ENCODE data around the gene ZBTB7C.
A peak's percentile ranks its signal among the peaks of the same experiment; 100 is the strongest.
"Not testable (repeated sequence)": the region's sequence is repeated elsewhere in the genome, so short reads cannot be mapped to it uniquely, and the experiment has no call there.

ZBTB7C gene

GRCh38 chr18:48445540-48445939 is 36.4 kb upstream of the ZBTB7C start:
- no peaks in the 10 kb centered on the region for H3K9me3 ChIP-seq (ENCODE audit: control insufficient read depth, low read length)
- H3K36me3 ChIP-seq (ENCODE audit: control insufficient read depth, insufficient read depth, low read length) = no peaks in the 10 kb centered on the region
- peak overlapping the region; percentile 54 for H2AFZ ChIP-seq
- no peaks in the 10 kb centered on the region for H3K4me1 ChIP-seq
- no peak overlapping the region for H3K9ac ChIP-seq
- H3K4me3 ChIP-seq (ENCODE audit: low read depth, low read length) = no peak overlapping the region
- H3K27me3 ChIP-seq (ENCODE audit: control insufficient read depth, insufficient read depth, low read length) = no peaks in the 10 kb centered on the region
- no peaks in the 10 kb centered on the region for H3K79me2 ChIP-seq
- peak; percentile 88 for TF ChIP-seq CTCF (IDR thresholded peaks at IDR 0.05)
- no peak overlapping the region for H3K27ac ChIP-seq
- no peak overlapping the region for H3K4me2 ChIP-seq (ENCODE audit: low read length)

DNA sequence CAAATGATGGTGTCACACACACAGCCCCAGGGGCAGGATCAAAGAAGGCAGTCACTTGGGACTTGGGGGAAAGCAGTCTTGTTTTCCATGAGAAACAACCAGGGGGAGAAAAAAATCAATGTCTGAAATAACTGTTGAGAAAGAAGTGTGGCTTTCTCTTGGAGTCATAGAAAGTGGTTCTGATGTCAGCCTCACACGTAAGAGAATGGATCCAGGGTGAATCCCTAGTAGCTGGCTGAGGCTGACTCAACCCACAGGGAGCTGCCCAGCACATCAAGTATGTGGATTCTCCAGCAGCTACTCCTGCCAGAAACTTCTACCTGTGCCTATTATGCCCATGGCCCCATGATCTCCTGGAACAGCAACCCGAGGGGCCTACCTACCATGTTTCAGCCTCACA is 33.6 kb upstream of the ZBTB7C start:
- H3K79me2 ChIP-seq = no peaks in the 10 kb centered on the region
- H3K4me1 ChIP-seq = no peaks in the 10 kb centered on the region
- TF ChIP-seq CTCF (IDR thresholded peaks at IDR 0.05) = no peak
- no peak overlapping the region for H3K9ac ChIP-seq
- H2AFZ ChIP-seq = no peak overlapping the region
- no peak overlapping the region for H3K4me3 ChIP-seq (ENCODE audit: low read depth, low read length)
- no peaks in the 10 kb centered on the region for H3K36me3 ChIP-seq (ENCODE audit: control insufficient read depth, insufficient read depth, low read length)
- H3K4me2 ChIP-seq (ENCODE audit: low read length) = no peak overlapping the region
- H3K27ac ChIP-seq = no peak overlapping the region
- no peaks in the 10 kb centered on the region for H3K9me3 ChIP-seq (ENCODE audit: control insufficient read depth, low read length)
- H3K27me3 ChIP-seq (ENCODE audit: control insufficient read depth, insufficient read depth, low read length) = no peaks in the 10 kb centered on the region

GRCh38 chr18:48441405-48441881 is 32.3 kb upstream of the ZBTB7C start:
- H2AFZ ChIP-seq = no peak overlapping the region
- no peaks in the 10 kb centered on the region for H3K79me2 ChIP-seq
- no peaks in the 10 kb centered on the region for H3K27me3 ChIP-seq (ENCODE audit: control insufficient read depth, insufficient read depth, low read length)
- H3K4me3 ChIP-seq (ENCODE audit: low read depth, low read length) = no peak overlapping the region
- H3K4me2 ChIP-seq (ENCODE audit: low read length) = no peak overlapping the region
- H3K36me3 ChIP-seq (ENCODE audit: control insufficient read depth, insufficient read depth, low read length) = no peaks in the 10 kb centered on the region
- no peak overlapping the region for H3K27ac ChIP-seq
- TF ChIP-seq CTCF (IDR thresholded peaks at IDR 0.05) = no peak
- no peaks in the 10 kb centered on the region for H3K4me1 ChIP-seq
- no peaks in the 10 kb centered on the region for H3K9me3 ChIP-seq (ENCODE audit: control insufficient read depth, low read length)
- no peak overlapping the region for H3K9ac ChIP-seq

- H2AFZ ChIP-seq = no peak overlapping the region
- H3K4me2 ChIP-seq (ENCODE audit: low read length) = no peak overlapping the region
- H3K36me3 ChIP-seq (ENCODE audit: control insufficient read depth, insufficient read depth, low read length) = no peaks in the 10 kb centered on the region
- H3K27me3 ChIP-seq (ENCODE audit: control insufficient read depth, insufficient read depth, low read length) = no peaks in the 10 kb centered on the region
- TF ChIP-seq CTCF (IDR thresholded peaks at IDR 0.05) = no peak
- no peaks in the 10 kb centered on the region for H3K79me2 ChIP-seq
- H3K4me3 ChIP-seq (ENCODE audit: low read depth, low read length) = no peak overlapping the region
- H3K27ac ChIP-seq = no peak overlapping the region
- no peak overlapping the region for H3K9ac ChIP-seq
- H3K9me3 ChIP-seq (ENCODE audit: control insufficient read depth, low read length) = no peaks in the 10 kb centered on the region
- H3K4me1 ChIP-seq = no peaks in the 10 kb centered on the region
Observed at GRCh38 chr18:48440924-48441323, 31.7 kb upstream of the ZBTB7C start.

DNA sequence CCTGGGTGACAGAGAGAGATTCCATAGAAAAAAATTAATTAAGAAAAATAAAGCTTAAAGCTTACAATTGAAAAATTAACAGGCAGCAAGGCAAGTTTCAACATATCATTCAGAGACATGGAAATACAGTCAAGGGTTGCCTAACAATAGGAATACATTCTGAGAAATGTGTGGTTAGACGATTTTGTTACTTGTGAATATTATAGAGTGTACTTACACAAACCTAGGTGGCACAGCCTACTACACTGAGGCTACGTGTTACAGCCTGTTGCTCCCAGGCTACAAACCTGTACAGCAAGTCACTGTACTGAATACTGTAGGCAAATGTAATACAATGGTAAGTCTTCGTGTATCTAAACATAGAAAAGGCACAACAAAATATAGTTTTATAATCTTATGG is 27.7 kb upstream of the ZBTB7C start:
- no peak for TF ChIP-seq CTCF (IDR thresholded peaks at IDR 0.05)
- Histone ChIP-seq H3K9me3 (ENCODE audit: control insufficient read depth, low read length) (no peaks in the 10 kb centered on the region), H3K4me1 (no peaks in the 10 kb centered on the region), H3K27ac (no peak overlapping the region), H2AFZ (no peak overlapping the region), H3K4me3 (ENCODE audit: low read depth, low read length) (no peak overlapping the region), H3K36me3 (ENCODE audit: control insufficient read depth, insufficient read depth, low read length) (no peaks in the 10 kb centered on the region), H3K4me2 (ENCODE audit: low read length) (no peak overlapping the region), H3K9ac (no peak overlapping the region), H3K79me2 (no peaks in the 10 kb centered on the region), H3K27me3 (ENCODE audit: control insufficient read depth, insufficient read depth, low read length) (no peaks in the 10 kb centered on the region)

GRCh38 chr18:48434382-48434781 is 25.2 kb upstream of the ZBTB7C start:
- H3K79me2 ChIP-seq = not testable (repeated sequence)

More at GRCh38 chr18:48434382-48434781, 25.2 kb upstream of the ZBTB7C start:
- not testable (repeated sequence) for H3K9ac ChIP-seq; H3K27ac ChIP-seq; H2AFZ ChIP-seq; H3K36me3 ChIP-seq (ENCODE audit: control insufficient read depth, insufficient read depth, low read length); H3K27me3 ChIP-seq (ENCODE audit: control insufficient read depth, insufficient read depth, low read length); H3K9me3 ChIP-seq (ENCODE audit: control insufficient read depth, low read length); H3K4me3 ChIP-seq (ENCODE audit: low read depth, low read length); H3K4me2 ChIP-seq (ENCODE audit: low read length); H3K4me1 ChIP-seq
